Measurements from ENCODE around the gene TAF8.

TAF8 gene

GRCh38 chr6:42066156-42066675, 15.9 kb downstream of the TAF8 start:
- DNase-seq = no peak

- DNase-seq = no peak
Measured at GRCh38 chr6:42068173-42068572, 17.8 kb downstream of the TAF8 start.

DNA sequence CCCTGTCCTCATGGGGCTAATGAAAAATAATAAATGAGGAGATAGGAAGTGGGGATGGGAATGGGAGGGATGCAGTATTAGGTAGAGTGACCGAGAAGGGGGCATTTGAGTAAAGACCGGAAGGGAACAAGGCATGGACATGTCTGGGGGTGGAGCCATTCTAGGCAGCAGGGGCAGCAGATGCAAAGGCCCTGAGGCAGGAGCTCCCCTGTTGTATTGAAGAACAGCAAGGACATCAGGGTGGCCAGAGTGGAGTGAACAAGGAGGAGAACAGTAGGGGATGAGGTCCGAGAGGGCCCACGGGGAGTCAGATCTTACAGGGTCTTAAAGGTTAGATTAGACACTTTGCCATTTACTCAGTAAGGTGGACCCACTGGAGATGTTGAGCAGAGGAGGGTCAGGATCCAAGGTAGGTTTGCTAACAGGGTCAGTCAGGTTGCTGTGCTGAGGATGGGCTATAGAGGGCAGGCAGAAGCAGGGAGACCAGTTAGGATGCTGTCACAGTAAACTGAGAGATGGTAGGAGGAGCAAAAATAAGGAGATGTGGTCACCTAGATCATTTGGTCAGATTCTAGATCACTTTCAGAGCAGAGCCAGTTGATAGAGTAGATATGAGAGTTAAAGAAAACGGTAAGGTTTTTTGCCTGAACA, 18.7 kb downstream of the TAF8 start:
- no peak for DNase-seq

- no peak for DNase-seq
Measured at GRCh38 chr6:42071881-42072583, 21.7 kb downstream of the TAF8 start.

GRCh38 chr6:42073287-42073686, 23.0 kb downstream of the TAF8 start:
- DNase-seq = no peak

GRCh38 chr6:42075159-42075838, 25.0 kb downstream of the TAF8 start:
- peak; percentile 8 for DNase-seq

DNA sequence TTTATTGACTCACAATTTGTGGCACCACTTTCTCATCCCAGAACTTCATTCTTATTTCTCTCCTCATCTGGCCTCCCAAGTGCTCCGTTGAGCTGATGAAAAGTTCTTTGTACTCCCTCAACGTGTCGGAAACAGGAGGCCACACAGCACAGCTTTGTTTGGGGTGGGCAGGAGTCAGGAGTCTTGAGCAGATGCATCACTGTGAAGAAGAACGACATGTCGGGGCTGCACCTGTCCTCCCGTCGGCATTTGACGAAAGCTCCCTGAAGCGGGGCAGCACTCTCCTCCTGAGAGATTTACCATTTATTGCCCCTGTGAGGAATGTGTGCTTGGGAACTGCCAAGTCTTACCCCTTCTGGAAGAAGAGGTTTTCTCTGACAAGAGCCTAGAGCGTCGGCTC, 28.1 kb downstream of the TAF8 start:
- no peak for DNase-seq

GRCh38 chr6:42079941-42080464, 29.7 kb downstream of the TAF8 start:
- no peak for DNase-seq

- no peak for DNase-seq
Measured at GRCh38 chr6:42083530-42083929, 33.2 kb downstream of the TAF8 start.

DNA sequence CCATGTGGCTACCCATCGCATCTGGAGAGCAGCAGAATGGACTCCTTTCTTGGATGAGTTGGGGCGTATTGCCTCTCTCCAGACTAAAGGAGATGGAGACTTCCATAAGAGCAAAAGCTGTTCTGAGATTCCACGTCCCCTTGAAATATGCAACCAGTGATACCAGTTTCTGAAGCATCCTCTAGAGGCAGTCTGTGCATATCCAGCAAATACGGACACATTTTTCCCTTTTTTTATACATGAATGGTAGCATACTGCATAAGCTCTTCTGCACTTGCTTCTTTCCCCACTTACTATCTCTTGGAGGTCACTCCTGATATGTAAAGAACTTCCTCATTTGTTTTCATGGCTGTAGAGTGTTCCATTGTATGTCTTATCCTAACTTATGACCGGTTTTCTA, 34.6 kb downstream of the TAF8 start:
- no peak for DNase-seq

DNA sequence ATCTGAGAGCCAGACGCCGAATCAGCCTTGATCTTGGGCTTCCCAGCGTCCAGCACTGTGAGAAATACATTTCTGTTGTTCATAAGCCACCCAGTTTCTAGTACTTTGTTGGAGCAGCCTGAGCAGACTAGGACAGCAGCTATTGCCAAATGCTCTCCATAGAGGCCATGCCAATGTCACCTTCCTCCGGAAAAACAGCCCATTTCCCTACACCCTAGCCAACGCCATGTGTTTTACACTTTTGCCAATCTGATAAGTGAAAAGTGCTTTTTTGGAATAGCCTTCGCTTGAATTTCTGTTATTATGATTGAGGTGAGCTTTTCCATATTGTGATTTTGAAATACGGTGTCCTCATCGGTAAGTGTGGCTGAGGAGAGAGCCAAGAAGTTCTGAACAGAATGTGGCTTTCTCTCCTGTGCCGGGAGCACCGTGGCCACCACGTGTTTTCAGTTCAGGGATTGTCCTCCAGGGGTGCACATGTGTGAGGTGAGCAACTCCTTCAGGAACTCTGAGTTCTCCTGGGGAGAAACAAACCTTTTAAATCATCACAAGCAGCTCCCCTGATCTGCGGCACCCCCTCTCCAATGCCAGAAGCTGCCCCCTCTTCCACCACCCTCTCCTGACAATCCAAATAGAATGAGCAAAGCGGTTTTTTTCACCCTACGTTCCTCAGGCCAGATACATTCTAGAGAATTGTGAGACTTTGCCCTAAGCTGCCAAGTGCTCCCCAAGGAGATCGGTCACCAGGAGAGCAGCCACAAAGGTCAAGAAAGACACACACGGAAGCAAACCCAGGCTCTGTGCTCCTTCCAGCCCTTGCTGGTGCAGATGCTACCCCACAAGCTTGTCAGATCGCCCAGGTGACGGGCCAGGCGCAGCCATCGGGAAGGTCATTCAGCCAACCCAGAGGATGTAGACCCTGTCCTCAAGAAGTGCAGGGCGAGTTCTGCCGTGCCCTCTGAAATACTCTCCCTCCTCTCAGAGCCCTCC, 36.0 kb downstream of the TAF8 start:
- DNase-seq = no peak

DNA sequence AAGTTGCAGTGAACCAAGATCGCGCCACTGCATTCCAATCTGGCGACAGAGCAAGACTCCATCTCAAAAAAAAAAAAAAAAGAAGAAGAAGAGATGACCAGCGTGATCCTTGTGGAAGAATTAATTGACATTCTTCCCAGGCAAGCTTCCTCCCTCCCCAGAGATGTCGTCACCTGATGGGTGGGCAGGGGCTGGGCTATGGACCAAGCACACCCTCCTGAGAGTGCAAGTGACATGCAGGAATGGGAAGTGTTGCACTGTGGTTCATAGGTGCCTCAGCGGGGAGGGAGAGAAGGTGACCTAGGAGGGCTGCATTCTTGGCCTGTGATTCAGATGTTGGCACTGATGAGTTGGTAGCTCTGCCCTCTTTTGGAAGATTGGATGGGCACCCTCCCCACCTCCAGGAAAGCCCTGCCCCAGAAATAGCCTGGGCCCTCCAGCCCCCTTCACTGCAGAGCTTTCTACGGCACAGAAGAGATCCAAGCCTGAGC, 37.8 kb downstream of the TAF8 start:
- DNase-seq = no peak

GRCh38 chr6:42090819-42091717, 40.7 kb downstream of the TAF8 start:
- no peak for DNase-seq

- DNase-seq = no peak
Measured at GRCh38 chr6:42091718-42092023, 41.3 kb downstream of the TAF8 start.

DNA sequence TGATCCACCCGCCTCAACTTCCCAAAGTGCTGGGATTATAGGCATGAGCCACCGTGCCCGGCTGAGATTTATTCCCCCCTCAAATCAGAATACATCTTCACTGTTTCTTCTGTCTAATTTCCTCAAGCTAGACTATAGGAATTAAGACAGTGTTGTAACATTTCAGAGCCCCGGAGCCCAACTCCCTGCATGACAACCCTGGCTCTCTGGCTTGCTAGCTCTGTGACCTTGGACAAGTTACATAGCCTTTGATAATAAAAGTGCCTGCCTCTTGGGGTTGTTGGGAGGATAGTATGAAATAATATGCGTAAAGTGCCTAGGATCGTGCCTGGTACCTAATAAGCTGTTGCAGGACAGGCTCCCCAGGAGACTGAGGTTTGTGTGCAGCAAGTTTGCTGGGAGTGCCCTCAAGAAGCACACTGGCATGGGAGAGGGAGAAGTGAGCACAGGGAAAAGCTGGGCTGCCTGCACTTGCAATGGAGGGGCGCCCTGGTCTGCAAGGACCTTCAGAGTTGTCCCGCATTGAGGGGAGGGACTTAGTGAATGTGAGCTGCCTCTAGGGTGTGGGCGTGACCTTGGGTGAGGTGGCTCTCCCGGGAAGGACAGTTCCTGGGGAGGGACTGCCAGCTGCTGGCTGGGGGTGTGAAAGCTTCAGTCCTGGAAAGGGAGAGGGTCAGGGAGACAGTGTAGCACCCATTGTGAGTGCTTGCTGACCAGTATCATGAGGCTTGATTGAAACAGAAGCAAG, 43.4 kb downstream of the TAF8 start:
- DNase-seq = no peak

DNA sequence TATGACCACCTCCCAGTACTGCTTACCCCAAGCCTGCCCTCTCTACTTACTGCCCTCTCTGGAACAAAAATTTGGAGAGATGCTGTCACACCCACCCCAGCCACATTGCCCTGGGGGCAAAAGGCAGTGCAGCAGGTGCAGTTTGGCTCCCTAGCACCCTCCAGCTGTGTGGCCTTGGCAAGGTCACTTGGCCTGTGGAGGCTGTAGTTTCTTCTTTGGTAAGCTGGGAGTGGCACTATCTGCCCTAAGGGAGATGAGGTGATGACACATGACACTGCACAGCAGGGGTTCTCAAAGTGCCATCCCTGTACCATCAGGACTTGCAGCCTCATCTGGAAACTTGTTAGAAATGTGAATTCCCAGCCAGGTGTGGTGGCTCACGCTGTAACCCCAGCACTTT, 44.8 kb downstream of the TAF8 start:
- DNase-seq = no peak

DNA sequence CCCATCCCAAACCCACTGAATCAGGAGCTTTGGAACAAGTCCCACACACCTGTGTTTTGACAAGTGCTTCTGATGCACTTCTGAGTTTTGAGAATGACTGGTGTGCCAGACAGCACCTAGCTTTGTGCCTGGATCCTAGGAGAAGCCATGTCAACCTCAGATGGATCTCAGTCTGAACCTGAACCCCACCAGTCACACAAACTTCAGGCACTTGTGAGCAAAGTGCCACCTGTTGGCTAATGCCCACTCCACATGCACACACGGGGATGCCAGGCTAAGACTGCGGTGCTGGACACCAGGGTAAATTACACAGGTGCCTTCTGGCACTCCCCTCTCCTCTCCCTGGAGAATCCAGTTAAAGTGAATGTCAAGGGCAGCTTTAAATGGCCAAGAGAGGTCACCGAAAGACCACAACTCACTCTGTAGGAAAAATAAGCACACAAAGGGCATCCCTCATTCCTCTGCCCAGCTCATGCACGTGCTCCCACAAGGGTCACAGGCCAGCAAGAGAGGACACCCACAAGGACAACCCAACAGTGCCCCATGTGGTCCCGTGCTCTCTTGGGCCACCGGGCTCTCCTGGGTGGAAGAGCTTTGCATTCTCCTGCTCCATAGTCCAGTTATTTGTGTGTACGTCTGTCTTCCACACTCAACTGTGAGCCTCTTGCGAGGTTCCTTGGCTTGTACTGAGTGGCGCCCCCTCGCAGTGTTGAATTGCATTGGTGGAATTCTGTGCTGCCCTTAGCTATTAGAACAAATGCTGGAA, 45.6 kb downstream of the TAF8 start:
- DNase-seq = no peak

DNA sequence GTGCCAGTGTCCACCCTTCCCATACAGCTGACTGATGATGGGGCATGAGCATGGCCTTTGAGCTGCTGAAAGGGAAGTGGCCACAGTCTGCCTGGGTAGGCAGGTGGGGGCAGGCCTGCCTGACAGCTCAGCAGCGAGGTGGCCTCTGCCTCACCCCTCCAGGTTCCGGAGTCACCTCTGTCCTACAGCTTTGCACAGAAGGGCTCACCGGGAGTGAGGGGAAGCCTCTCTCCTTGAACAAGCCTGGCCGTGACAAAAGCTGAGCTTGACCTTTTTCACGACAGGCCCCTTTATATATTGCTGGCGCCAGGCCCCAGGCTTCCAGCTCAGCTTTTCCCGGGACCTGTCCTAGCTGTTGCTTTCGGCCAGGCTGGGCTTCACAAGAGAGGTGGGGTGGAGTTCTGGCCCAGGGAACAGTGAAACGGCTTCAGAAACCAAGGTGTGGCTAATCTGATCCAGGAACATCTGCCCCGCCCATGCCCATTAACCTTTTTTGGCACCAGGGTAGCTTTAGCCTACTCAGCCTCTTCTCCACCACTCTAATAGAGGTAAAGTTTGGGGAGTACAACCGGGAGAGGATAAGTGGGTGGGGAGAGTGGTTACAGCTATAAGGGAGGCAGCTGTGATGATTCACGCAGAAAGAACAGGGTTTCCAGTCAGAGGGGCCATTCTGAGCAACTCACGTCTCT, 49.2 kb downstream of the TAF8 start:
- DNase-seq = peak; percentile 4

Data from NCI-H526 treated with DMSO at 0.1 percent for 48 hours (cell line).